HTERT RPE-1 (cell line): ENCODE results near the gene SLBP.
"Not testable (repeated sequence)": the region's sequence is repeated elsewhere in the genome, so short reads cannot be mapped to it uniquely, and the experiment has no call there.

ENCODE experiments used
- in situ Hi-C: fragments of 300-500 bp; cut with MboI; formaldehyde crosslinking; loops from 4 replicates; pipeline ENCODE4 v1.14.3; 2020; ENCODE audit warnings: low sequenced_read_pairs

Gene SLBP

DNA sequence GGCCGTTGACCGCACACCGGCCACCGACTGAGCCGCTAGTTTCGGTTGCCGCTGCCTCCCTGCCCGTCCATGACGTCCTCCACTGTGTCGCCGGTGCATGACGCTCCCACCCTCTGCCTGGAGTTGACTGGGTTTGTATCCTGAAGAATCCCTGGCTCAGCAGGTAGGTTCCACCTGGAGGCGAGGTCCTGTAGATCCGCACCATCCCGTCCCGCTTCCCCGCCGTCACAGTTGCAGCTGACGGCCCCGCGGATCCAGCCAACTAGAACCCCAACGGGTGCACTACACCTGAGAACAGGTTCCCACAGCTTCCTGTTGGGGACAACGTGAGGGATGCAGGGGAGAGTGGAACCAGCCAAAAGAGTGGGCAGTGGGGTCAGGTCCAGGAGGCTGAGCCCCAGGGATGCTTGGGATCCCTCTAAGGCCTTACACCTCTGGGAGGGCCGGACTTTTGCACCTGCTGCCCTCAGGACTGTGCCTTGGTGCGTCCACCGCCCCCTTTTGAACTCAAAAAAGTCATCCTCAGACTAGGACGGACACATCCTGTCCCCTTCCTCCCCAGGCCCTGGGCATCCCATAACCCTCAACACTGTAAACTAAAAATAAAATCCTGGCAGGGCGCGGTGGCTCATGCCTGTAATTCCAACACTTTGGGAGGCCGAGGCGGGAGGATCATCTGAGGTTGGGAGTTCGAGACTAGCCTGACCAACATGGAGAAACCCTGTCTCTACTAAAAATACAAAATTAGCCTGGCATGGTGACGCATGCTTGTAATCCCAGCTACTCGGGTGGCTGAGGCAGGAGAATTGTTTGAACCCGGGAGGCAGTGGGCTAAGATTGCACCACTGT is 1.1 kb upstream of the SLBP start:
- in situ Hi-C loops = no loop called here

- in situ Hi-C loops = no loop called here
These were observed 426 bp downstream of the SLBP start for GRCh38 chr4:1711571-1712215.

GRCh38 chr4:1711055-1711570 is 1.0 kb downstream of the SLBP start:
- in situ Hi-C loops = no loop called here

DNA sequence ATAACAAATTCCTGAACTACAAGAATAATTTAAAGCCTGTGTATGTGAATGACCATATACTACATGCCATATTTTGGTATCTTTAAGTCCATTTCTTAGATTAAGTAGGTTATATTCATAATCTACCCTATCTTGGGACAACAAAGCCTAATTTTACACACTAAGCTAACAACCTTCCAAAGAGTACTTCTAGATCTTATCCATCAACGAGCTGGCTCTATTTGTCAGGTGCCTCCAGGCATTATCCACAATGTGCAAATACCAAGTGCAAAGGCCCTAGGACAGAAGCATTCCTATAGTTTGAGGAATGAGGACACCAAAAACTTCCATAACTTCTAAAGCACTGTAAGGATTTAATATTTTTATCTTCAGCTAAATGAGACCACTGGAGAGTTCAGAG is 3.5 kb downstream of the SLBP start:
- in situ Hi-C loops = no loop called here

DNA sequence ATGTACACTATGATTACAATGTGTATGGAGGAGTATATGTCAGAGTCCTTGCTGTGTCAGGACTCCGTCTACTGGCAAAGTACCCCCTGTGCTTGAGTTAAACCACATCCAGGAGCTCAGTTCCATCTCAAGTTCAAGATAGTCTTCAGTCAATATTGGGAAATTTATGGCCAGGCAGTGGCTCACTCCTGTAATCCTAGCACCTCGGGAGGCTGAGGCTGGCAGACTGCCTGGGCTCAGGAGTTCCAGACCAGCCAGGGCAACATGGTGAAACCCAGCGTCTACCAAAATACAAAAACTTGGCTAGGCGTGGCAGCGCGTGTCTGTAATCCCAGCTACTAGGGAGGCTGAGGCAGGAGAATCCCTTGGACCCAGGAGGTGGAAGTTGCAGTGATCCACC is 5.8 kb downstream of the SLBP start:
- in situ Hi-C loops = no loop called here

- in situ Hi-C loops = no loop called here
These were observed 6.4 kb downstream of the SLBP start for GRCh38 chr4:1705732-1706131.

DNA sequence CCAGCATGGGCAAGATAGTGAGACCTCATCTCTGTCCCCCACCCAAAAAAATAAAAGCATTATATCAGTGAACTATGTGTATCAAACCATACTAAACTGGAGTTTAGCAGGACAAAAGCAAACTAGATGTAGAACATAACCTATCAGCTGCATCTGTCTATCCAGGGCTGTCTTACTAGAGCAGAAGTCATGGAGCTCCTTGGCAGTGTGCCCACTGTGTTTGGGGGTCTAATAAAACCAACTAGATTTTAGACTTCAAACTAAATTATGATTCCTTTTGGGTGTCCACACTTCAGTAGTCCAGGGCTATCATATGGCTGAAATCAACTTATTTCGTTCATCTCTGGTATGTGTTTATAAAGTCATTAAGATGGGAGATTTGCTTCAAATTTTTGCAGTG is 8.3 kb downstream of the SLBP start:
- in situ Hi-C loops = no loop called here

DNA sequence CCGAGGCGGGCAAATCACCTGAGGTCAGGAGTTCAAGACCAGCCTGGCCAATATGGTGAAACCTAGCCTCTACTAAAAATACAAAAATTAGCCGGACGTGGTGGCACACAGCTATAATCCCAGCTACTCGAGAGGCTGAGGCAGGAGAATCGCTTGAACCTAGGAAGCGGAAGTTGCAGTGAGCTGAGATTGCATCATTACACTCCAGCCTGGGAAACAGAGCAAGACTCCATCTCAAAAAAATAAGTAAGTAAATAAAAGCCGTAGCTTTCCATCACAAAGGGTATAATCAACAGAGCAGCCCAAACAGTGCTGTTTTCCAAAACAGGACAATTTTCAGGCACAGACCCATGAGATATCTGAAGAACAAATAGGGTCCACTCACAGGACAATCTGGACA is 10.4 kb downstream of the SLBP start:
- in situ Hi-C loops = not testable (repeated sequence)

DNA sequence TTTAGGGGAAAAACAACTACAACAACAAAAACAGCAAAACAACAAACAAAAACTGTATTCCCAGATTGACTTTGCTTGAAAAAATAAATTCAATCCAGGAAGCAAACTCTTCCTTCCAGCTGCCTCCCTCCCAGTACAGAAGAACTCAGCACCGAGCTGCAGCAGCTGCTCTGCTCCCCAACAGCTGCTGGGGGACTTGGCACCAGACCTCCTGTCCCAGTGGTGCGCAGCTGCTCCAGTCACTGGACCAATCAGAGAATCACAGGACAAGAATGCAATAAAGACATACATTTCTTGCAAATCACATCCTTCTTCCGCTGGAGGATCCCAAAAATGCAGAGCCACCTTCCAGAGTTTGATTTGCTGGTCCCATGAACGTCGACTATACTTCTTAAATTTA is 16.2 kb downstream of the SLBP start:
- in situ Hi-C loops = no loop called here

DNA sequence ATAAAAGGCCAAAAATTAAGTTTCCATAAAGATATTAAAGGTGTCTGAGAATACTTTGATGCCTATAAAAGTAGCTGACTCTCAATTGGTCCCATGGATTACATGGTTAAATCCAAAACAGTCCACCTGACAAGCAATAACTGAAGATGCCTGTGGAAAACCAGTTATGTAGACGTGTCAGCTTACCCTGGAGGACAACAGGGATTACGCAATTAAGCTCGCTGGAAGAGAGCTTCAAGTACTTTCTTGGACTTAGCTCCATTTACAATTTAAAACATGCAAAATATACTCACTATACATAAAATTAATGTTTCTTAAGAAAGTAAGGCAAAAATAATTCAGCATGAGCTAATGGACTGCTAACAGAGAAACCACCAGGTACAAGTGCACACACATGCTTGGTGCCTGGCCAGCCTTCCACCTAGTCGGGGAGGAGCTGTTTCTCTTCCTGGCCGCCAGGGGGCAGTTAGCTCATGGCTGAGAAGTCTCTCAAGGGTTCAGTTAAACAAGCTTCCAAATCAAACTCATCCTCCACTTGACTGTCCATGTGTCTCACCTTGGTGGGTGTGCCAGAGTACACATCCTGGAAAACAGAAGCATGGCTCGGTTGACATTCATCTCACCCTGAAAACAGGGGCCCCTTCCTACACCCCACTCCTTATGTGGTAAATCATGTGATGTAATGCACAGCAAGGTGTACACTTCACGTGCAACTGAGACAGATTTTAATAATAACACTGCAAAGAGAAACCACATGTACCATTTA is 18.8 kb downstream of the SLBP start:
- in situ Hi-C loops = no loop called here

- in situ Hi-C loops = no loop called here
These were observed 20.3 kb downstream of the SLBP start for GRCh38 chr4:1691737-1692373.

DNA sequence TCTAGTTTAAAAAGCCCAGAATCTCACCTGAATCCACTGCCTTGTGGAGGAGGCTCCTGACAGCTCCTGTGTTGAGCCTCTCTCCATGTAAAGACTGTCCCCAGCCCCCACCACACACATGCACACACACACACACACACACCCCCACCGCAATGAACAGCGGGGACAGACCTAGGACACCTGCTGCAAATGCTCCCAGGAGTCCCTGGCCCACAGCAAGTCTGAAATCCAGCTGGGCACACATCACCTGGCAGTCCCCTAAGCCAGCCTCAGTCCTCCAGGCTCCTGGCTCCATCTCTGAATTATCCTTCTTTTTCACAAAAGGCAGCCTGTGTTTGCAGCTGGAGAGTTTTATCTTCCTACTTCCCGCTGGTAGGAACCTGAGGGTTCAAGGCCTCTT is 21.4 kb downstream of the SLBP start:
- in situ Hi-C loops = no loop called here

- in situ Hi-C loops = no loop called here
These were observed 25.6 kb downstream of the SLBP start for GRCh38 chr4:1686440-1687036.

- in situ Hi-C loops = no loop called here
These were observed 26.6 kb downstream of the SLBP start for GRCh38 chr4:1685235-1686150.

- in situ Hi-C loops = no loop called here
These were observed 27.4 kb downstream of the SLBP start for GRCh38 chr4:1684506-1685234.

GRCh38 chr4:1683736-1684505 is 28.2 kb downstream of the SLBP start, which contains the start of gene FAM53A:
TSS of gene FAM53A (minus strand) at chr4:1684313. CDS start at chr4:1668741, 15,572 bp downstream.
- in situ Hi-C loops = no loop called here

- in situ Hi-C loops = no loop called here
These were observed 28.8 kb downstream of the SLBP start for GRCh38 chr4:1683261-1683735.

GRCh38 chr4:1682860-1683259 is 29.3 kb downstream of the SLBP start:
- in situ Hi-C loops = no loop called here
